Upper lobe of right lung (tissue), 1 donor: ENCODE results near the gene HEBP1. TPM values are rescaled to one million over a fixed set of nuclear protein-coding genes. Genes with fewer than 3 reads are reported as not detected.
A peak's percentile ranks its signal among the peaks of the same experiment; 100 is the strongest.

ENCODE experiments used
- ATAC-seq: fragments of 200-7000 bp; cut with Tn5 transposase; one replicate; pipeline ENCODE4 v1.9.1; 2020; ENCODE audit warnings: mild to moderate bottlenecking, moderate library complexity
- DNase-seq: peaks from one replicate; pipeline ENCODE4 v3.0.0-alpha.2; 2020
- H3K27ac ChIP-seq: fragments of 200-600 bp; one replicate; pipeline ENCODE4 v1.8.0; 2022
- H3K27me3 ChIP-seq: fragments of 200-600 bp; one replicate; pipeline ENCODE4 v1.8.0; 2022; ENCODE audit warnings: mild to moderate bottlenecking
- H3K36me3 ChIP-seq: fragments of 200-600 bp; one replicate; pipeline ENCODE4 v1.8.0; 2022
- H3K4me1 ChIP-seq: fragments of 200-600 bp; one replicate; pipeline ENCODE4 v1.8.0; 2022
- H3K4me3 ChIP-seq: fragments of 200-600 bp; one replicate; pipeline ENCODE4 v1.8.0; 2022; ENCODE audit warnings: mild to moderate bottlenecking
- H3K9me3 ChIP-seq: fragments of 200-600 bp; one replicate; pipeline ENCODE4 v1.8.0; 2022
- CTCF ChIP-seq: fragments of 200-600 bp; IDR thresholded peaks from one replicate; pipeline ENCODE4 v1.8.0; 2022; ENCODE audit warnings: antibody characterized with exemption
- intact Hi-C: fragments of 100-400 bp; cut with DNase I; formaldehyde crosslinking; loops from one replicate; pipeline ENCODE4 v1.11.0; 2022
- total RNA-seq: library from RNA; stranded (reverse); fragmentation: NEBNext Ultra II Directional; extraction: Animal tissue kit (Norgen Biotek cat#: 25700); gene quantifications from one replicate; pipeline ENCODE4 v1.2.1, GENCODE V29; 2021
- donor health status: DM: no; HTN: yes; CAD: no; lungs with severe emphysema.

The HEBP1 gene
- total RNA-seq, 1 donor from 2014 or later: 86.2 TPM

DNA sequence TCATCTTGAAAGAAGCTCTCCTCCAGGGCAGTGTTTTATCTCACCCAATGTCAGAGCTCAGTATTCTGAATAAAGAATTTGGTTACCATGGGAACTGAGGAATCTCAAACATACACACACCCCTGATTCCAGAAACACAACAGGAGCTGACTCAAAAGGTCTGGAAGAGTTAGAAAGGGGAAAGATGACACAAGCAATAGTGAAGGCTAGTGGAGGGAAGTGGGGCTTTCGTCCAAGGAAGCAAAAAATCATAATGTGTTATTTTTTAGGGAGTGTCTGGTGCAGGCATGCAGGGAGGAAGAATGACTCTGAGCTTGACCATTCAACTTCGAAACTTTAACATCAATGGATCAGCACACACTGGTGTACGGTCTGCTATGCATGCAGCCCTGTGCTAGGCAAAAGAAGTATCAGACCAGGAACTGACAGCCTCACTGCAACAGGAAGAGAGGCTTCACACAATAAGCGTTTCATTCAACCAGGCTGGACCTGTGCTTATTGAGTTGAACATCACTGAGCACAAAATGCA lies 20.3 kb downstream of the HEBP1 start:
- Histone ChIP-seq H3K27me3 (no peaks in the 10 kb centered on the region), H3K36me3 (peaks cover 76% of the 10 kb centered on the region), H3K4me1 (peaks cover 5% of the 10 kb centered on the region), H3K4me3 (no peak overlapping the region), H3K27ac (no peak overlapping the region), H3K9me3 (no peaks in the 10 kb centered on the region)
- ATAC-seq (no peak), DNase-seq (no peak)
- no peak for TF ChIP-seq CTCF
- intact Hi-C loops: loop anchor here (5.0 kb wide), 1 partner anchor 142 kb away; no protein-coding TSS in a partner anchor

- intact Hi-C loops: no loop called here
- no peak for TF ChIP-seq CTCF
- Histone ChIP-seq H3K36me3 (peaks cover 77% of the 10 kb centered on the region), H3K4me3 (no peak overlapping the region), H3K9me3 (no peaks in the 10 kb centered on the region), H3K4me1 (peaks cover 5% of the 10 kb centered on the region), H3K27ac (no peak overlapping the region), H3K27me3 (no peaks in the 10 kb centered on the region)
- no peak for DNase-seq
- no peak for ATAC-seq
Measured at GRCh38 chr12:12979126-12979525, 20.9 kb downstream of the HEBP1 start.

- ATAC-seq (no peak), DNase-seq (no peak)
- TF ChIP-seq CTCF: no peak
- Histone ChIP-seq H3K4me1 (peaks cover 5% of the 10 kb centered on the region), H3K4me3 (no peak overlapping the region), H3K36me3 (peaks cover 81% of the 10 kb centered on the region), H3K27me3 (no peaks in the 10 kb centered on the region), H3K9me3 (no peaks in the 10 kb centered on the region), H3K27ac (no peak overlapping the region)
- intact Hi-C loops: no loop called here
Measured at GRCh38 chr12:12977231-12977630, 22.8 kb downstream of the HEBP1 start.

- Histone ChIP-seq H3K36me3 (peaks cover 76% of the 10 kb centered on the region), H3K9me3 (no peaks in the 10 kb centered on the region), H3K27me3 (no peaks in the 10 kb centered on the region), H3K4me3 (no peak overlapping the region), H3K27ac (no peak overlapping the region), H3K4me1 (peaks cover 5% of the 10 kb centered on the region)
- TF ChIP-seq CTCF: no peak
- ATAC-seq: peak; percentile 21
- intact Hi-C loops: no loop called here
- DNase-seq: no peak
Measured at GRCh38 chr12:12976366-12976765, 23.7 kb downstream of the HEBP1 start.

- intact Hi-C loops: no loop called here
- H3K4me1 ChIP-seq: peaks cover 5% of the 10 kb centered on the region
- TF ChIP-seq CTCF: peak; percentile 32
- peaks cover 67% of the 10 kb centered on the region for H3K36me3 ChIP-seq
- H3K9me3 ChIP-seq: no peaks in the 10 kb centered on the region
- no peak overlapping the region for H3K4me3 ChIP-seq
- H3K27me3 ChIP-seq: no peaks in the 10 kb centered on the region
- ATAC-seq (peak; percentile 81), DNase-seq (no peak)
- H3K27ac ChIP-seq: no peak overlapping the region
Measured at GRCh38 chr12:12975322-12976077, 24.6 kb downstream of the HEBP1 start.
